ENCODE data around the gene CYP4A11.
"Not testable (repeated sequence)": the region's sequence is repeated elsewhere in the genome, so short reads cannot be mapped to it uniquely, and the experiment has no call there.

The CYP4A11 gene, protein sequence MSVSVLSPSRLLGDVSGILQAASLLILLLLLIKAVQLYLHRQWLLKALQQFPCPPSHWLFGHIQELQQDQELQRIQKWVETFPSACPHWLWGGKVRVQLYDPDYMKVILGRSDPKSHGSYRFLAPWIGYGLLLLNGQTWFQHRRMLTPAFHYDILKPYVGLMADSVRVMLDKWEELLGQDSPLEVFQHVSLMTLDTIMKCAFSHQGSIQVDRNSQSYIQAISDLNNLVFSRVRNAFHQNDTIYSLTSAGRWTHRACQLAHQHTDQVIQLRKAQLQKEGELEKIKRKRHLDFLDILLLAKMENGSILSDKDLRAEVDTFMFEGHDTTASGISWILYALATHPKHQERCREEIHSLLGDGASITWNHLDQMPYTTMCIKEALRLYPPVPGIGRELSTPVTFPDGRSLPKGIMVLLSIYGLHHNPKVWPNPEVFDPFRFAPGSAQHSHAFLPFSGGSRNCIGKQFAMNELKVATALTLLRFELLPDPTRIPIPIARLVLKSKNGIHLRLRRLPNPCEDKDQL

DNA sequence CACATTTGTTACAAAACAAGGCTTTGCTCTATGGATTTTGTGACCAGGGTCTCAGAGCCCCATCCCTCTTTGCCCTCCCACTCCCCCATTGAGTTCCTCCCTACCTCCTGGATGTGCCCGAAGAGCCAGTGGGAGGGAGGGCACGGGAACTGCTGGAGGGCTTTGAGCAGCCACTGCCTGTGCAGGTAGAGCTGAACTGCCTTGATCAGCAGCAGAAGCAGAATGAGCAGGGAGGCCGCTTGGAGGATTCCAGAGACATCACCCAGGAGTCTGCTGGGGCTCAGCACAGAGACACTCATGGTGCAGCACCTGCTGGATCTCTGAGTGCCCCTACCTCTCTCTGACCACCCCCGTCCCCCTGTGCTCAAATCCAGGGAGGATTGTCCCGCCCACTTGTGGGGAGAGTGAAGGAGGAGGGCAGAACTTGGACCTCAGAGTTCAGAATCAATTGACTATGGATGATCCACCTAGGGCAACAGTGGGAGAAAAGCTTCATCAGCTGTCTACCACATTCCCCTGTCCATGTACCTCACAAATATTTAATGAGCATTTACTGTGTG is at the start of gene CYP4A11:
Gene CYP4A11, minus strand, starts transcription at position 342 of the 560 bp plus-strand sequence. Its CDS starts 43 bp downstream, at position 299.
- DNase-seq = no peak

DNA sequence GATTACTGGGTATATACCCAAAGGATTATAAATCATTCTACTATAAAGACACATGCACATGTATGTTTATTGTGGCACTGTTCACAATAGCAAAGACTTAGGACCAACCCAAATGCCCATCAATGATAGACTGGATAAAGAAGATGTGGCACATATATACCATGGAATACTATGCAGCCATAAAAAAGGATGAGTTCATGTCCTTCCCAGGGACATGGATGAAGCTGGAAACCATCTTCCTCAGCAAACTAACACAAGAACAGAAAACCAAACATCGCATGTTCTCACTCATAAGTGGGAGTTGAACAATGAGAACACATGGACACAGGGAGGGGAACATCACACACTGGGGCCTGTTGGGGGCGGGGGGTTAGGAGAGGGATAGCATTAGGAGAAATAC is 49.3 kb upstream of the CYP4A11 start:
- DNase-seq = not testable (repeated sequence)

DNA sequence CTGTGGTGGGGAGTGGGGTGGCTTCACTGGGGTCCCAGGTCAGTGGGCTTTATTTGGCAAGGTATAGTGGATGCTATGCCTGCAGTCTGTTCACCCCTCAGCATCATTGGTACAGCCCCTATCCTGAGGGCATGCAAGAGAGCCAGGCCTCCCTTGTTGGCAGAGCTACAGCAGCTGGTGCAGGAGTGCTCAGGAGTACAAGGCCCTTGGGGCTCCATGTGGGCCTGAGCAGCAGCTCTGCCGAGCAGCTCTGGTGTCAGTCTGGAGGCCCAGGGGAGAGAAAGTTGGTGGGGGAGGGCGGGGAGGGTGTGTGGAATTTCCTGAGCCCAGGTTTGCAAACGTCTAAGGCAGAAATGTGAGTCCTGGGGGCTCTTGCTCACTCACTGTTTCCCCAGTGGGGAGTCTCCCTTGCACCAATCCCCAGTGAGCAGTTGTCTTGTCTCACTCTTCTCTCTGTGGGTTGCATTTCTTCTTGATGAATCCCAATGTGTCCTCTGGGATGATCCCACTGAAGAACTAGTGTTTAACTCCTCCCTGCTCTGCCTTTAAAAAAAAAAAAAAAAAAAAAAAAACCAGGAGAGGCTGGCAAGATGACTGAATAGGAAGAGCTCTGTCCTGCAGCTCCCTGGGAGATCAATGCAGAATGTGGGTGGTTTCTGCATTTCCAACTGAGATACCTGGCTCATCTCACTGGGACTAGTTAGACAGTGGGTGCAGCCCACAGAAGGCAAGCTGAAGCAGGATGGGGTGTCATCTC is 42.7 kb upstream of the CYP4A11 start:
- no peak for DNase-seq

DNA sequence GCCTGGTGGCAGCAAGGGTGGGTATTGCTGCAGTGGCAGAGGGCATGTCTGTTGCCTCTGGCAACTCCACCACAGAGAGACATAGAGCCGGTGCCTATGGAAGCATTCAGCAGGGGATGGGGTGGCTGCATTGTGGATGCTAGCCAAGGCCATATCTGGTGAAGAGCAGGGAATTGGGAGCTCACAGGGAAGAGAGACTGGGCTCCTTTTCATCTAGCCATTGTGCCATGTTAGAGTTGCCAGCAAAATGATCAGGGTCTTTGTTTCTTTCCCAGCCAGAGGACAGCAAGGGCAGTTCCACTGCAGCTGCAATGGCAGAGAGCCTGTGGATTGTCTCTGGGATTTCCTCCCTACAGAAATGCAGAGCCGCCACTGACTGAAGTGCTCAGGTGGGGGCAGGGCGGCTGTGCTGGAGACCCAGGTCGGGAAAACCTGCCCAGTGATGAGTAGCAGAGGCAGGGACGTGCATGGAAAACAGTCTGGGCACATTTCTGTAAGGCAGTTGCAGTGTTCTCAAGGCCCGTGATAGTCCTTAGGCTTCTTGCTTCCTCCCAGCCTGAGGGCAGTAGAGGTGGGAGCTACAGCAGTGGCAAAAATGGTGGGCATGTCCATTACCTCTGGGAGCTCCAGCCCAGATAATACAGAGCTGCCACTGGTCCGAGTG is 42.0 kb upstream of the CYP4A11 start:
- no peak for DNase-seq

DNA sequence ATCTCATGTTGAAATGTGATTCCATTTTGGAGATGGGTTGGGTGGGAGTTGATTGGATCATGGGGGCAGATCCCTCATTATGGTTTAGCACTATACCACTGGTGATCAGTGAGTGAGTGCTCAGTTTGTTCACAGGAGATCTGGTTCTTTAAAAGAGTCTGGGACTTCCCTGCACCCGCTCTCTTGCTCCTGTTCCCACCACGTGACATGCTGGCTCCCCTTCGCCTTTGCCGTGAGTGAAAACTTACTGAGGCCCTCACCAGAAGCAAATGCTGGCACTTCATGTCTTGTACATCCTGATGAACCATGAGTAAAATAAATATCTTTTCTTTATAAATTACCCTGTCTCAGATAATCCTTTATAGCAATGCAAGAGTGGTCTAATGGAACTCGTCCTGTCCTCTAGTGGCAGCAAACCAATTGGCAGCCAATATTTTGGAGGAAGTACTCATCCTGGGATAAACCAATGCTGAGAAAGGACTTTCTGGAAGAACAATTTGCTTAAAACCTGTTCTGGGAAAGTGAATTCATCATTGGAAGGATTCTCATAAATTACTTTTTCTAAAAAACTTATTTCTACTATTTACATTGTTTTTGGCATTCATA is 27.8 kb upstream of the CYP4A11 start:
- DNase-seq = no peak

DNA sequence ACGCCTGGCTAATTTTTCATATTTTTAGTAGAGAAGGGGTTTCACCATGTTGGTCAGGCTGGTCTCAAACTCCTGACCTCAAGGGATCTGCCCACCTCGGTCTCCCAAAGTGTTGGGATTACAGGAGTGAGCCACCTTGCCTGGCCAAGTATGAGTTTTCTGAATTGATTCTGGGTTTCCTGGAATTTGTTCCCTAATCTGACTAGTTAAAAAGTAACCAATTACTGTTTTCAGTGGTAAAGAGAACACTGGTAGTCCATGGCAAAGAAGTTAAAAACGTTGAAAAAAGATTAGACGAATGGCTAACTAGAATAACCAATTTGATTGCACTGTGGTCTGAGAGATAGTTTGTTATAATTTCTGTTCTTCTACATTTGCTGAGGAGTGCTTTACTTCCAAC is 21.0 kb upstream of the CYP4A11 start:
- not testable (repeated sequence) for DNase-seq

DNA sequence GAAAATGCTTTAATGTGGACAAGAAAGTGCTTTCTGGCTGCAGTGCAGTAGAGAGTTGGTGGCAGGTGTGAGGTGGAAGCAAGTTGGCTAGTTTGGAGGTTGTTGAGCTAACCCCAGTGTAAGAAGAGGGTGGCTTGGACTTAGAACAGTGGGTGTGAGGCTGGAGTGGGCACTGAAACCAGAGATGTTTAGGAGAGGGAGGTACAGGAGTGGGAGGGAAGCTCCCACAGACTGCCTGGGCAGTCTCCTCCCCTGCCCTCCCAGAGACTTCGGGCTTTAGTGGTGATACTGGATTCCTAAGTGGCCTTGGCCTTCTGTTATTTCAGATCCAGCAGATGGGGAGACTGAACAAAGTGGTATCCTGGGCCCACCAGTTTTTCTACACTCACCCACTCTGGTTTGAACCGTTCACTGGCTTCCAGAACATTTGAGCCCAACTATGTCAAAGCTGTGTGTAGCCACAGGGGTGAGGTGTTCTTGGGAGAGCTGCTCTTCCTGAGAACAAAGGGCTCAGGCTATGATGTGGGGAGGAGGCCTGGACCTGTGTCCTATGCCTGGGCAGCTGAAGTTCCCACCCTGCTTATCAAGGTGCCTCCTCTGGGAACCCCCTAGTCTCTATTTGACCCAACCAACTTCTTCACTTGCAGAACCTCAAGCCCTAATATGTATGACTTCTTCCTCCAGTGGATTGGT is 19.9 kb upstream of the CYP4A11 start:
- no peak for DNase-seq

DNA sequence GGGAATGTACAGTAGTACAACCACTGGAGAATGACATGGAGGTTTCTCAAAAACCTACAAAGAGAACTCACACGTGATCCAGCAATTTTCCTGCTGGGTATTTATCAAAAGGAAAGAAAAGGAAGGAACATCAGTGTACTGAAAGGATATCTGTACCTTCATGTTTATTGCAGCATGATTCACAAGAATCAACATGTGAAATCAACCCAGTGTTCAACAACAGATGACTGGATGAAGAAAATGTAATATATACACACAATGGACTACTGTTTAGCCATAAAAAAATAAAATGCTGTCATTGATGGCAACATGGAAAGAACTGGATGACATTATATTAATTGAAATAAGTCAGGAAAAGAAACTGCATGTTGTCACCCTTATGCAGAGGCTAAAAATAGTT is 19.0 kb upstream of the CYP4A11 start:
- DNase-seq = no peak

DNA sequence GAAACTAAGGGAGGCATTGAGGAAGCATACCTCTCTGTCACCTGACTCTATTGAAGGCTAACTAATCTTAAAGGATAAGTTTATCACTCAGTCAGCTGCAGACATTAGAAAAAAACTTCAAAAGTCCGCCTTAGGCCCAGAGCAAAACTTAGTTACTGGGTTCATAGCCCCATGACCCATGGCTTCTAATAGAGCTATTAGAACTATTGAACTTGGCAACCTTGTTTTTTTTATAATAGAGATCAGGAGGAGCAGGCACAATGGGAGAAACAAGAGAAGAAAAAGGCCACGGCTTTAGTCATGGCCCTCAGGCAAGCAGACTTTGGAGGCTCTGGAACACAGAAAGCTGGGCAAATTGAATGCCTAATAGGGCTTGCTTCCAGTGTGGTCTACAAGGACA is 13.8 kb upstream of the CYP4A11 start:
- DNase-seq = not testable (repeated sequence)

DNA sequence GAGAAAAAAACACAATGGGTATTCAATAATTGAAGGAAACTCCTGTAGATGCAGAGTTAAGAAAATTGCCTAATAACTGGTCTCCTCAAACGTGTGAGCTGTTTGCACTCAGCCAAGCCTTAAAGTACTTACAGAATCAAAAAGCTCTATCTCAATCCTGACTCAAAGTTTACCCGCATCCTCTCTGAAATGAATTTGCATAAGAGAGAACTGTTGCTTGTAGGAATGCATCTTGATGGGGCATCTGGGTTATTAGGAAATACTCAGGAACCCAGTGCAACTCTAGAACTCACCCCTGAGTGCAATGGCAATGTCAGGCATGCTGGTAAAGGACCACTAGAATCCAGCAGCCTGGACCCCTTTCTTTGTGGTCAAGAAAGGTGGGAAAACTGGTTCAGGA is 12.6 kb upstream of the CYP4A11 start:
- DNase-seq = not testable (repeated sequence)

DNA sequence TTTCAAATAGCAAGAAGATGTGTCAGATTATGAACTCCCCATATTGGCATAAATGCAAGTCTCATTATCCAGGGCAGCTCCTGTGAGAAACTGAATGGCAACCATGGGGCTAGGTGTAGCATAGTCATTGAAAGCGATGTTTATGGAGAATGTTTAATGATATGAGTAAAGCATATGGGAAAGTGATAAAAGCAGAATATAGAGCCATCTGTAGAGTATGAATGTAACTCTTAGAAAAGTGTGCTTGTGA is 8.1 kb upstream of the CYP4A11 start:
- DNase-seq = not testable (repeated sequence)

DNA sequence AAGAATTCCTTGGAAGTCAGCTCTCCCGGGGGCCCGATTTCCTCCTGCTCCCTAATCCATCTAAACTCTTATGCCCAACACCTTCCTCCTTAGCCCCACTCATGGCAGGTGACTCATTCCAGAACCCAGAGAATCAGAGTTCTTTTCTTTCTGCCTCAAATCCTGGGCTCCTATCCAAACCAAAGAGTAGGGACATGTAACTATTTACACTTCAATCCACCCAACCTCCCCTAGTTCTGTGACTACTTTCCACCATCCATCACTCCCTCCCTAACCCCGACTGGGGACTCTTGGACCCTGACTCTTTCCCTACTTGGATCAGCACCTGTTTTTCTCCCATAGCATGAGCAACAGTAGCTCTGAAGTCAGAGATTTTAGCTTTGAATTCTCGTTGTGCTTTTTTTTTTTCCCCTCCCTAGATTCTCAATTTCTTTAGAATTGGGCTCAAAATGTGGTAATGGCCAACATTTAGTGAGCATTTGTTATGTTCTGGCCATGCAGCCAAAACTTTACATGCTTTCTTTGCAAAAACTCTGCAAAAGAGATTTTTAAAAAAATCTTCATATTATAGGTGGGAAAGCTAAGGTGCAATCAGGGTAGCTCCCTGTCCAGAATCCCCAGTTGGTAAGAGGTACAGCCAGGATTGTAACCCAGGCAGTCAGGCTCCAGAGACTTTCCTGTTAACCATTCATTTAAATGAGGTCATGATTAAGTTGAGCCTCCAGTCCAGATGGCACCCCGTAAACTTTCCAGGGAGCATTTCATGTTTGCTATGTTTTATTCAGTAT is 7.5 kb upstream of the CYP4A11 start:
- no peak for DNase-seq

DNA sequence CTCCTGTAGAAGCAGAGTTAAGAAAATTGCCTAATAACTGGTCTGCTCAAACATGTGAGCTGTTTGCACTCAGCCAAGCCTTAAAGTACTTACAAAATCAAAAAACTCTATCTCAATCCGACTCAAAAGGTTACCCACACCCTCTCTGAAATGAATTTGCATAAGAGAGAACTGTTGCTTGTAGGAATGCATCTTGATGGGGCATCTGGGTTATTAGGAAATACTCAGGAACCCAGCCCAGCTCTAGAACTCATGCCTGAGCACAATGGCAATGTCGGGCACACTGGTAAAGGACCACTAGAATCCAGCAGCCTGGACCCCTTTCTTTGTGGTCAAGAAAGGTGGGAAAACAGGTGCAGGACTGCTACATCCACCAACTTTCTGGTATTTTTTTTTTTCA is 6.4 kb upstream of the CYP4A11 start:
- DNase-seq = not testable (repeated sequence)

DNA sequence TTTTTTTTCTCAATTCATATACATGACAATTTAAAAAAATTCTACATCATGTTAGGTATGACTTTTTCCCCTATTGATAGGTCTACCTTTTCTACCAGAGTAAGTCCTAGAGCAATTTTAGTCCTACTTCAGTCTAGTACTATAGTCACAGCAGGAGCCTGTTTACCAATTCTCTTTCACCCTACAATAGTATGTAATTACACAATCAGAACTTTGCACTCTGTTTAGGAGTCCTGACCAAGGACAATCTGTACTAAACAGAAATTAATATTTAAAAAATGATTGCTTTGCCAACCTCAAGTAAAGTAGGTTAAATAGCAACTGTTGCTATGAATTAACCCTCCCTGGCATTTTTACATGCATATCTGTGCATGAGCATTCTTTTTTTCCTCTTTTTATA is 810 bp upstream of the CYP4A11 start:
- no peak for DNase-seq

DNA sequence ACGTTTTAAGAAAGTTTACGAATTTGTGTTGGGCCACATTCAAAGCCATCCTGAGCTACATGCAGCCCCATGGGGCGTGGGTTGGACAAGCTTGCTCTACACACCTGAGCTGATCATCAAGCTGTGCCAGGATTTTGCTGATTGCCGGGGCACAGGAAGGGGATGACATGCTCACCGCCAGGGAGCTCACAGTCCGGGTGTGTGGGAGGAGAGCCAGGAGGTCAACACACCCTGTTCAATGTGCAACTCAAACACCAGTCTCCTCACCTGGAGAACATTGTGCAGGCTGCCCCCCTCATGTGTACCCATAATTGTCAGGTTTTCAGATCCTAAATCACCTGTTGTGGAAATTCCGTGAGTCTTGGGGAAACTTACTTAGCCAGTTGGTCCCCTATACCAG is 969 bp downstream of the CYP4A11 start:
- no peak for DNase-seq

DNA sequence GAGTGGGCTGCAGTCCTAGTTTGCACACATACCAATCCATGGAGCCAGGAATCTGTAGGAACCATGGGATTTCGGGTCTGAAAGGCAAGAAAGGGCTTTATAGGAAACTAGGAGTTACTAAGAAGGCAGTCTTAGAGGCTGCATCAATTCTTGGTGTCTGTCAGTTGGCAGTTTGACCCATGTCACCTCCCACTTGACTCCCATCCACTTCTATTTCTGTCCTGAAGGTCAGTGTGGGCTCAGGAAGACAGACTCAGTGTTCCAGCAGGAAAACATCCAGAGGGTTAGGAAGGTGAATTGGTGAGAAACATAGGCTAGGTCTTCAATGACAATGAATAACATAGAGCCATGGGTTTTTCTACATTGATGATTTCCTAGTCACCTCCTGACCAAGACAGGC is 4.0 kb downstream of the CYP4A11 start:
- no peak for DNase-seq

DNA sequence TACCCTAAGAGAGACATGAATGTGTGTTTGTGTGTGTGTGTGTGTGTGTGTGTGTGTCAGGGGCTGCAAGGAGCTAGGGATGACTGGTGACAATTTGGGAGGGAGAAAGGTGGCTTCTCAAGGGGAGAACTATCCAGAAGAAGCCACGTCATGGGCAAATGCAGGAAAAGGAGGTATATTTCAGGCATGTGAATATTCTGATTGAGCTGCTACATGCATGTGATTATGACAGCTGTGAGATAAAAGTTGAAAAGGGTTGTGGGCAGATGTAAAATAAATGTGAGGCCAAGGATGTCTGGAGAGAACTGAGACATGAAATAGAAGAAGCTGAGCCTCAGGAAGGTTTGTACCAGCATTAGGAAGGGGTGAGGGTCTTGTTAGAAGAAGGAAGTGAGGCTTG is 4.5 kb downstream of the CYP4A11 start:
- DNase-seq = no peak

DNA sequence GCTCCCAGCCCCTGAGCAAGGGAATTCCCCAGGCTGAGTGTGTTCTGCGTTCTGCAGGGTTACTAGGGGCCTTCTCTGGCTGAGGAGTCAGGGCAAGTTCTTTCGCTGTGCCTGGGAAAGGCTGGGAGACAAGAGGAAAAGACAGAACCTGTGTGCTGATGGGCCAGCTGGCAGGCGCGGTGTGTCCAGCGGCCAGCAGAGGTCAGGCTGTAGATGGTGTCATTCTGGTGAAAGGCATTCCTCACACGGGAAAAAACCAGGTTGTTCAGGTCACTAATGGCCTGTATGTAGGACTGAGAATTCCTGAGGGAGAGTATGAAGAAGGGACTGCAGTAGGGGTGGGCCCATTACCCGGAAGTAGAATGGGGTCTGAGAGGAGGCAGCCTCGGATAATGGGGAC is 6.4 kb downstream of the CYP4A11 start:
- DNase-seq = not testable (repeated sequence)

DNA sequence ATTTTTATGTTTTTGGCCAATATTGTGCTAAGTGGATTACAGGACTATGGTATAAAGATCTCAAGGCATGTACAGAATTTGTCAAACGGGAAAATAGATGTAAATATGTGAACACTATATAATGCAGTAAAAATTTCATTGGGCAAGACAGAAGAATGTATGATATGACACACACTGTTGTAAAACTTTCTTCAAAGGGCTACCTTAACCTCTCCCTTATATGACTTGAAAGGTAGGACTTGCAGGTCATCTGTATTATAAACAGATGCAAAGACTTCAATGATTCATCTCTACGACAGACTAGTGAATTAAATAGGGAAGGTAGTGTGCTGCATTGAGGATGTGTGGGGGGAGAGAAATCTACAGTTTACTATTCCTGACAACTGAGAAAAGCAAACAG is 9.3 kb downstream of the CYP4A11 start:
- not testable (repeated sequence) for DNase-seq

DNA sequence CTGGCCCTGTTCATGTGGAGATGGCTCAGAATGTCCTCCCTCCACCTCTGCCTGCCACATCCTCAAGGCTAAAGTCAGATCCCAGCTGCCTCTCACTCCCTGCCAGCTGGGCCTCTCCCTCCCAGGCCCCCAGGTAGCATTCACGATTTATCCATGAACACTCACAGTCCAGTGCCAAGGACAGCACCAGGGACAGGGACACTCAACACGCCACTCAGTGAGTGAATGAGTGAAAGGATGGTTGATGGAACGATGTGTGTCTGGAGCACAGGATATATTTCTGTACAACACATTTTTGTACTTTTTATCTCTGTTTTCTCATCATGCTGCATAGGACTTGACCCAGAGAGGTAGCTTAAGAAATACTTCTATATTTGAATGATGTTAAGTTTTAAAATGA is 10.1 kb downstream of the CYP4A11 start:
- no peak for DNase-seq

DNA sequence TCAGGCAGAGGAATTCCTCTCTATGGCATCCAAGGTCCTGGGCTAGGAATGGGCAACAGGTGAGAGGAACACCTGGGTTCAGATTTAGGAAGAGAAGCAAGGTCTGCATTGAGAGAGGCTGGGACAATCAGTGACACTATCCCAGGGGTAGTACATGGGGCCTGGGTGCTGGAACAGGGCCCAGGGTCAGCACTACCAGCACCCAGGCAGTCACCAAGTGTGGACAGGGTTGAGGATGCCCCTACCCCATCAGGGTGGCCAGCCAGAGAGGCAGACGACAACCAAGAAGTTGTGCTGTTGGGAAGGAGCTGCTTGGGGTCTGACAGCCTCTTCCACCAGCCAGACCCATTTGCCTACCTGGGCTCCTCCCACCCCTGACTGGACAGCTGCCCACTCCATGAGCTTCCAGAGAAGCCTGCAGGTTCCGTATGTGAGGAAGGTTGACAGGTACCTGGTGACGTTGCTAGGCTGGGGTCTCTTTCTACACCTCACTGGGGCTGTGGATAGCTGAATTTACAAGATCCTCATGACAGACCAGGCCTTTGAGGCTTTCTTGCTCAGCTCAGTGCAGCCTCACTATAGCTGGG is 13.9 kb downstream of the CYP4A11 start:
- DNase-seq = no peak
